HepG2 (cell line): ENCODE data around the gene SCYL1. TPM values are rescaled to one million over a fixed set of nuclear protein-coding genes. Genes with fewer than 3 reads are reported as not detected.

Source experiments
- ATAC-seq: fragments of 200-7000 bp; cut with Tn5 transposase; 3 replicates; pipeline ENCODE4 v1.9.1; 2020; ENCODE audit warnings: mild to moderate bottlenecking, moderate library complexity
- BruUV-seq: library from RNA; stranded (reverse); fragments of 400-500 nt; replicated peaks from 2 replicates; lab custom pipeline; 2021; lab: Mats Ljungman, UMichigan
- CTCF ChIA-PET: fragments of 300-600 bp; formaldehyde crosslinking; extraction: SDS; loops from one replicate; lab custom pipeline; 2021; ENCODE audit warnings: low total read pairs, inconsistent platforms, low intra/inter-chr PET ratio; lab: Yijun Ruan, JAX
- POLR2A ChIA-PET: fragments of 350-600 bp; sonication (Branson Sonifier 250); formaldehyde crosslinking; loops from one replicate; lab custom pipeline; 2020; ENCODE audit warnings: antibody characterized with exemption, inconsistent platforms; lab: Yijun Ruan, JAX
- DNase-seq: peaks from one replicate; pipeline ENCODE4 v3.0.0-alpha.2; 2015; ENCODE audit warnings: low spot score
- FAIRE-seq: peaks from 3 replicates; lab custom pipeline; 2011; peaks lifted over from hg19 to GRCh38; lab: Jason Lieb, UNC
- H2AFZ ChIP-seq: one replicate; pipeline ENCODE4 v1.6.1; 2011; ENCODE audit warnings: low read length, inconsistent platforms
- H3K27ac ChIP-seq: fragments of 300-600 bp; 3 replicates; pipeline ENCODE4 v1.8.0; 2011; ENCODE audit warnings: mixed run types, mild to moderate bottlenecking, mixed read lengths, low read length, inconsistent platforms; ENCODE audit not compliant: insufficient read depth; ENCODE audit errors: extremely low read length
- H3K27me3 ChIP-seq, 2 experiments: fragments of 200-600 bp in 1 of 2; 2 replicates in 1 of 2; 3 replicates in 1 of 2; pipeline versions ENCODE4 v1.6.0 to v1.8.0; 2011; ENCODE audit warnings: low read length in 2 of 2, mild to moderate bottlenecking in 2 of 2, moderate library complexity in 2 of 2, inconsistent platforms in 1 of 2; ENCODE audit not compliant: insufficient read depth in 2 of 2, control insufficient read depth in 1 of 2
- H3K36me3 ChIP-seq, 2 experiments: fragments of 200-600 bp in 1 of 2; replicated peaks in 1 of 2; 2 replicates in 1 of 2; 3 replicates in 1 of 2; pipeline versions ENCODE4 v1.5.1 to v1.8.0; 2011; ENCODE audit warnings: low read length in 2 of 2, inconsistent platforms in 1 of 2; ENCODE audit not compliant: insufficient read depth in 2 of 2, control insufficient read depth in 1 of 2
- H3K4me1 ChIP-seq: 2 replicates; pipeline ENCODE4 v1.5.1; 2012; ENCODE audit warnings: low read length, inconsistent platforms; ENCODE audit not compliant: insufficient read depth
- H3K4me2 ChIP-seq: 2 replicates; pipeline ENCODE4 v1.6.0; 2011; ENCODE audit warnings: low read depth, low read length, inconsistent platforms
- H3K4me3 ChIP-seq, 3 experiments: fragments of 200-600 bp in 1 of 3; sonication (generic), shearing (Covaris generic) in 1 of 3; replicated peaks in 1 of 3; 2 replicates each; pipeline ENCODE4 v1.5.1; 2011 to 2016; ENCODE audit warnings: low read length in 3 of 3, inconsistent platforms in 2 of 3, low read depth in 2 of 3, mild to moderate bottlenecking in 2 of 3, control low read depth in 1 of 3, mixed read lengths in 1 of 3; ENCODE audit not compliant: insufficient read depth in 1 of 3
- H3K79me2 ChIP-seq: one replicate; pipeline ENCODE4 v1.6.1; 2011; ENCODE audit warnings: low read length, inconsistent platforms; ENCODE audit not compliant: insufficient read depth
- H3K9ac ChIP-seq: 2 replicates; pipeline ENCODE4 v1.6.0; 2011; ENCODE audit warnings: mild to moderate bottlenecking, low read depth, low read length, inconsistent platforms; ENCODE audit not compliant: insufficient read depth
- H3K9me3 ChIP-seq: 2 replicates; pipeline ENCODE4 v1.5.1; 2012; ENCODE audit warnings: mild to moderate bottlenecking, low read length
- H4K20me1 ChIP-seq: 2 replicates; pipeline ENCODE4 v1.6.0; 2011; ENCODE audit warnings: inconsistent platforms, mild to moderate bottlenecking, low read length, moderate library complexity; ENCODE audit not compliant: insufficient read depth
- CBFB ChIP-seq: sonication (generic); formaldehyde crosslinking; IDR thresholded peaks from 2 replicates; pipeline ENCODE4 v1.4.0; 2020; ENCODE audit warnings: missing genetic modification reagents
- GABPB1 ChIP-seq: IDR thresholded peaks from 2 replicates; pipeline ENCODE4 v1.6.1; 2016; ENCODE audit warnings: mild to moderate bottlenecking, missing genetic modification reagents, moderate library complexity, missing compliant biosample characterization
- KDM2A ChIP-seq: sonication (generic); formaldehyde crosslinking; IDR thresholded peaks from 2 replicates; pipeline ENCODE4 v1.4.0; 2020; ENCODE audit warnings: low read depth, missing genetic modification reagents, borderline replicate concordance
- SMAD3 ChIP-seq: sonication (generic); formaldehyde crosslinking; IDR thresholded peaks from 2 replicates; pipeline ENCODE4 v1.4.0; 2020; ENCODE audit warnings: missing genetic modification reagents
- SNAPC2 ChIP-seq: sonication (generic); formaldehyde crosslinking; IDR thresholded peaks from 2 replicates; pipeline ENCODE4 v1.8.1; 2022; ENCODE audit warnings: mild to moderate bottlenecking, missing genetic modification reagents
- TMF1 ChIP-seq: sonication (generic); formaldehyde crosslinking; IDR thresholded peaks from 2 replicates; pipeline ENCODE4 v1.8.1; 2022; ENCODE audit warnings: low read depth, missing genetic modification reagents
- ZFP1 ChIP-seq: IDR thresholded peaks from 2 replicates; pipeline ENCODE4 v1.6.1; 2016
- ZNF24 ChIP-seq: fragments of 450-650 bp; IDR thresholded peaks from 2 replicates; pipeline ENCODE4 v1.6.1; 2017; ENCODE audit warnings: antibody characterized with exemption, mild to moderate bottlenecking
- ZNF549 ChIP-seq: sonication (generic); formaldehyde crosslinking; IDR thresholded peaks from 2 replicates; pipeline ENCODE4 v1.5.0; 2020; ENCODE audit warnings: missing genetic modification reagents
- ZNF775 ChIP-seq: sonication (generic); formaldehyde crosslinking; IDR thresholded peaks from 2 replicates; pipeline ENCODE4 v1.4.0; 2020; ENCODE audit warnings: missing genetic modification reagents, mild to moderate bottlenecking, moderate library complexity, borderline replicate concordance
- WGBS: methylation state at CpG from one replicate; pipeline ENCODE4 v1.1.6; 2017; ENCODE audit warnings: low lambda C conversion rate; 5-methylcytosine and 5-hydroxymethylcytosine counted together
- in situ Hi-C: cut with HindIII; loops from 2 replicates; pipeline ENCODE4 v1.10.0; 2017; ENCODE audit warnings: low pct_unique_long_range_greater_than_20kb; ENCODE audit not compliant: extremely low pct_ligation_motif_present
- intact Hi-C: fragments of 100-400 bp; cut with micrococcal nuclease; formaldehyde crosslinking; loops from one replicate; pipeline ENCODE4 v1.10.0; 2022; ENCODE audit not compliant: unreplicated experiment
- polyA plus RNA-seq, 8 experiments: library from polyadenylated mRNA; depleted of rRNA in 3 of 8; stranded (reverse) in 7 of 8; unstranded in 1 of 8; fragments of >200 nt; fragmentation: Illumina TruSeq in 4 of 8; extraction: Trizol in 4 of 8; gene quantifications; 2 replicates each; pipeline versions ENCODE4 v1.2.1 to v1.2.3, GENCODE V29; 2011 to 2016; ENCODE audit warnings: low read depth in 4 of 8, missing spikeins in 1 of 8, mixed read lengths in 1 of 8; ENCODE audit not compliant: insufficient read depth in 1 of 8
- total RNA-seq, 5 experiments: library from RNA; depleted of rRNA; stranded (reverse); fragments of >200 nt; fragmentation: Illumina TruSeq; extraction: Trizol; gene quantifications; 2 replicates each; pipeline ENCODE4 v1.2.3, GENCODE V29; 2016; ENCODE audit warnings: low read depth in 1 of 5
- TF ChIP-seq, protein P1 (sequence below): sonication (generic); IDR thresholded peaks from 2 replicates; pipeline ENCODE4 v1.6.1; 2016; ENCODE audit warnings: low read depth, borderline replicate concordance
- TF ChIP-seq, protein P2 (sequence below): sonication (generic); formaldehyde crosslinking; IDR thresholded peaks from 2 replicates; pipeline ENCODE4 v1.5.1; 2020; ENCODE audit warnings: missing genetic modification reagents, mild to moderate bottlenecking, borderline replicate concordance

Gene SCYL1
- total and polyA plus RNA-seq, 2 of the 13 experiments (the other 11 are each of a cell fraction or from before 2014, with no cell fraction given), result 65.9 to 103 TPM

DNA sequence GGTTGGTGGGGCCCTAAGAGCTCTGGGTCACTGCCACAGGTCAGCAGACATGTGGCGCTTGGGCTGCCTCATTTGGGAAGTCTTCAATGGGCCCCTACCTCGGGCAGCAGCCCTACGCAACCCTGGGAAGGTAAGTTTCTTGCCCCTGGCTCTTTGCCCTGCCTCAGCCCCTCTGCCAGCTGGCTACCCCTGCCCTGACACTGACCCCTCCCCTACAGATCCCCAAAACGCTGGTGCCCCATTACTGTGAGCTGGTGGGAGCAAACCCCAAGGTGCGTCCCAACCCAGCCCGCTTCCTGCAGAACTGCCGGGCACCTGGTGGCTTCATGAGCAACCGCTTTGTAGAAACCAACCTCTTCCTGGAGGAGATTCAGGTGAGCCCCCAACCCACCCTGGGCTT is 1.9 kb downstream of the SCYL1 start:
- CTCF ChIA-PET, result no interaction called here

More for the DNA sequence above, 1.9 kb downstream of the SCYL1 start:
- H3K27me3 ChIP-seq, result no peaks in the 10 kb centered on the region; a peak in 1 of 5 replicates
- TF ChIP-seq KDM2A (CRISPR knock-in tag), result no peak
- TF ChIP-seq ZNF549 (CRISPR knock-in tag), result no peak
- TF ChIP-seq, protein P1, sequence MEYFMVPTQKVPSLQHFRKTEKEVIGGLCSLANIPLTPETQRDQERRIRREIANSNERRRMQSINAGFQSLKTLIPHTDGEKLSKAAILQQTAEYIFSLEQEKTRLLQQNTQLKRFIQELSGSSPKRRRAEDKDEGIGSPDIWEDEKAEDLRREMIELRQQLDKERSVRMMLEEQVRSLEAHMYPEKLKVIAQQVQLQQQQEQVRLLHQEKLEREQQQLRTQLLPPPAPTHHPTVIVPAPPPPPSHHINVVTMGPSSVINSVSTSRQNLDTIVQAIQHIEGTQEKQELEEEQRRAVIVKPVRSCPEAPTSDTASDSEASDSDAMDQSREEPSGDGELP, result no peak
- TF ChIP-seq GABPB1 (CRISPR knock-in tag), result no peak
- no peak for TF ChIP-seq SMAD3 (CRISPR knock-in tag)
- no peak for TF ChIP-seq SNAPC2 (CRISPR knock-in tag)
- TF ChIP-seq ZFP1 (CRISPR knock-in tag), result no peak
- no peak for TF ChIP-seq ZNF775 (CRISPR knock-in tag)
- no peak for TF ChIP-seq TMF1 (CRISPR knock-in tag)
- TF ChIP-seq ZNF24, result no peak
- TF ChIP-seq, protein P2, sequence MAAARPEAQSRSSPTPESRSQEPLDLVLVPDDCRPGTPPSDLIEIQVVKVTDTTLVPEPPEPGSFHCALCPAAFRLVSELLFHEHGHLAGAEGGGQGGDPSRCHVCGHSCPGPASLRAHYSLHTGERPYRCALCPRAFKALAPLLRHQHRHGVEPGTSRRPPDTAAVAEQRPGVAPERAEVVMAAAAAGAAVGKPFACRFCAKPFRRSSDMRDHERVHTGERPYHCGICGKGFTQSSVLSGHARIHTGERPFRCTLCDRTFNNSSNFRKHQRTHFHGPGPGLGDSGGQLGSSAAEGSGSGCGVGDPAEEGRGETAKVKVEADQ (CRISPR knock-in tag), result no peak
- TF ChIP-seq CBFB (CRISPR knock-in tag), result no peak
- H3K4me3 ChIP-seq, result no peak overlapping the region; a peak in 1 of 6 replicates
- no TSS peak for BruUV-seq
- no peaks in the 10 kb centered on the region for H3K9me3 ChIP-seq
- H3K4me2 ChIP-seq, result peak overlapping the region; percentile 96
- 100% methylated on average over 3 of the region's 8 CpGs for WGBS
- ATAC-seq (no peak), DNase-seq (no peak), FAIRE-seq (no peak)
- H3K36me3 ChIP-seq, result peaks cover 8 to 18% of the 10 kb centered on the region in 2 experiments
- in situ Hi-C loops (no loop called here), intact Hi-C loops (no loop called here)
- no peak overlapping the region for H2AFZ ChIP-seq
- peaks cover 19% of the 10 kb centered on the region for H3K79me2 ChIP-seq
- no peak overlapping the region for H3K27ac ChIP-seq
- POLR2A ChIA-PET, result interaction anchor here (0.6 to 4.4 kb wide), 3 partner anchors 28 to 361 kb away, joined by 3 to 35 read pairs (median 3); partner anchors contain the start of gene MALAT1
- H3K4me1 ChIP-seq, result peaks cover 71% of the 10 kb centered on the region
- no peak overlapping the region for H3K9ac ChIP-seq
- H4K20me1 ChIP-seq, result 0 out of 2 replicates have a peak, but pooled peaks cover 3% of the 10 kb centered on the region
